ENCODE data around the gene AARS1.
"Not testable (repeated sequence)": the region's sequence is repeated elsewhere in the genome, so short reads cannot be mapped to it uniquely, and the experiment has no call there.

AARS1 gene

DNA sequence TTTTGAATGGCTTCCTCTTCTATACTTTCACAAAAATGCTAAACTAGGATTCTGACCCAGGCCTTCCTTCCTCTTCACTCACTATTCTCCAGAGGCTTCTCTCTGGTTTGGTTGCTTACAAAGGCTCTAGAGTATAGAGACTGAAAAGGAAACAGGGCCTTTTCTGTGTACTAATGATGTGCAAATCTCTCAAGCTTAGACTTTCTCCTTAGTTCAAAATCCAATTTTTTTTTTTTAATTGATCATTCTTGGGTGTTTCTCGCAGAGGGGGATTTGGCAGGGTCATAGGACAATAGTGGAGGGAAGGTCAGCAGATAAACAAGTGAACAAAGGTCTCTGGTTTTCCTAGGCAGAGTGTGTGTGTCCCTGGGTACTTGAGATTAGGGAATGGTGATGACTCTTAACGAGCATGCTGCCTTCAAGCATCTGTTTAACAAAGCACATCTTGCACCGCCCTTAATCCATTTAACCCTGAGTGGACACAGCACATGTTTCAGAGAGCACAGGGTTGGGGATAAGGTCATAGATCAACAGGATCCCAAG is 65.3 kb downstream of the AARS1 start:
- DNase-seq = not testable (repeated sequence)

DNA sequence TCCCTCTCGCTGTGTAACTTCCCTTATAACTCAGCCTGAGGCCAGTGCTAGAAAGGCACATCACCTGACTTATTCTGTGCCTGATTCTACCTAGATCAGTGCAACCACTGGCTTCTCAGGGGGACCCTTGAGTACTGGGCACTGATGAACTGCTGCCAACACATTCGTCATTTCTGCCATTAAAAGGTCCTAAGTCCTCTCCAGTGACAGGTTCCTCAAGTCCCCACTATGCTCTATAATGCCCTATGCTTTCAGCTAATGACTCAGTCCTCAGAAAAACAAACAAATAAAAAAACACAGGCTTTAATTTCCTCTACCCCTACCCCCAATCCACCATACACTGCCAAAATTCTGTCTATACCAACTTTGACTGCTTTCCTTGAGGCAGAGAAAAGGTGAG is 66.1 kb downstream of the AARS1 start:
- not testable (repeated sequence) for DNase-seq

DNA sequence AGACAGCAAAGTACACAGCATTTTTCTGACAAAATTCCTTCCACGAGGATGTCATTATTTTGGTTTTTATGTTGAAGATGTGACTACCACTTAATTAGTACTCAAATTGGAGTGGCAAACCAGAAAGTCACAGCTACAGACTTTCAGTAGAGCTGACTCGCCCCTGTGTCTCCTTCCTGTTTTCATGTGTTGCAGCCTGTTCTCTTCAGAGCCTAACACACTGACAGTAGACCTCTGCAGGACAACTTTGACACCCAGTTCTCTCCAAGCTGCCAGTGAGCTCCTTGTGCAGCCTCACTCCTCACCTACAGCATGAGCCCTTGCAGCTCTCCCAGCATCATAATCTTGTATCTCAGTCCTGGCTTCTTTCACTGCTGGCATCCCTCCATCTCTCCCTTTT is 66.7 kb downstream of the AARS1 start:
- DNase-seq = not testable (repeated sequence)

DNA sequence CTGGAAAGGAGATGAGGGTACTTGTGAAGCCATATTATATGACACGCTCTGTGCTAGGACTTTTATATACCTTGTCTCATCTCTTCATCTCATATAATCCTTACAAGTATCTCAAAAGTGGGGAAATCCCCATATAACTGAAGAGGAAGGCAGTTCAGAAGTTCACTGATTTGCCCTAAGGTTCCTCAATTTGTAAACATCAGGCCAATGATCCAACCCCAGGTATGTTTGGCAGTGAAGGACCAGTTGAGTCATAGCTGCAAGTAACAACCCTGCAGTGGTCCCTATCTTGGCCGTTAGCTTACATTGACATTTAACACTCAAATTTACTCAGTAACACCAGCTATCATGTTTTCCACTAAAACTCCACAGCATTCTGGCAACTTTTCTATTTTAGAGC is 70.7 kb downstream of the AARS1 start:
- DNase-seq = not testable (repeated sequence)

DNA sequence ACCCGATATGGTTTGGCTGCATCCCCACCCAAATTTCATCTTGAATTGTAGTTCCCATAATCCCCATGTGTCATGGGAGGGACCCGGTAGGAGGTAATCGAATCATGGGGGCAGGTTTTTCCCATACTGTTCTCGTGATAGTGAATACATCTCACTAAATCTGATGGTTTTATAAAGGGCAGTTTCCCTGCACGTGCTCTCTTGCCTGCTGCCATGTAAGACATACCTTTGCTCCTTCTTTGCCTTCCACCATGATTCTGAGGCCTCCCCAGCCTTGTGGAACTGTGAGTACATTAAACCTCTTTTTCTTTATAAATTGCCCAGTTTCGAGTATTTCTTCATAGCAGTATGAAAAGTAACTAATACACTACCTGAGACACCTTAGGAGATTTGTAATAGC is 82.9 kb downstream of the AARS1 start:
- DNase-seq = not testable (repeated sequence)

DNA sequence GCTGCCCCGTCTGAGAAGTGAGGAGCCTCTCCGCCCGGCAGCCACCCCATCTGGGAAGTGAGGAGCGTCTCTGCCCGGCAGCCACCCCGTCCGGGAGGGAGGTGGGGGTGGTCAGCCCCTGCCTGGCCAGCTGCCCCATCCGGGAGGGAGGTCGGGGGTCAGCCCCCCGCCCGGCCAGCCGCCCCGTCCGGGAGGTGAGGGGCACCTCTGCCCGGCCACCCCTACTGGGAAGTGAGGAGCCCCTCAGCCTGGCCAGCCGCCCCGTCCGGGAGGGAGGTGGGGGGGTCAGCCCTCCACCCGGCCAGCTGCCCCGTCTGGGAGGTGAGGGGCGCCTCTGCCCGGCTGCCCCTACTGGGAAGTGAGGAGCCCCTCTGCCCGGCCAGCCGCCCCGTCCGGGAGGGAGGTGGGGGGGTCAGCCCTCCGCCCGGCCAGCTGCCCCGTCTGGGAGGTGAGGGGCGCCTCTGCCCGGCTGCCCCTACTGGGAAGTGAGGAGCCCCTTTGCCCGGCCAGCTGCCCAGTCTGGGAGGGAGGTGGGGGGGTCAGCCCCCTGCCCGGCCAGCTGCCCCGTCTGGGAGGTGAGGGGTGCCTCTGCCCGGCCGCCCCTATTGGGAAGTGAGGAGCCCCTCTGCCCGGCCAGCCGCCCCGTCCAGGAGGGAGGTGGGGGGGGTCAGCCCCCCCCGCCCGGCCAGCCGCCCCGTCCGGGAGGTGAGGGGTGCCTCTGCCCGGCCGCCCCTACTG is 84.5 kb downstream of the AARS1 start:
- not testable (repeated sequence) for DNase-seq

DNA sequence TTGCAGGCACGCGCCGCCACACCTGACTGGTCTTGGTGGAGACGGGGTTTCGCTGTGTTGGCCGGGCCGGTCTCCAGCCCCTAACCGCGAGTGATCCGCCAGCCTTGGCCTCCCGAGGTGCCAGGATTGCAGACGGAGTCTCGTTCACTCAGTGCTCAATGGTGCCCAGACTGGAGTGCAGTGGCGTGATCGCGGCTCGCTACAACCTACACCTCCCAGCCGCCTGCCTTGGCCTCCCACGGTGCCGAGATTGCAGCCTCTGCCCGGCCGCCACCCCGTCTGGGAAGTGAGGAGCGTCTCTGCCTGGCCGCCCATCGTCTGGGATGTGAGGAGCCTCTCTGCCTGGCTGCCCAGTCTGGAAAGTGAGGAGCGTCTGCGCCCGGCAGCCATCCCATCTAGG is 85.3 kb downstream of the AARS1 start:
- DNase-seq = not testable (repeated sequence)

DNA sequence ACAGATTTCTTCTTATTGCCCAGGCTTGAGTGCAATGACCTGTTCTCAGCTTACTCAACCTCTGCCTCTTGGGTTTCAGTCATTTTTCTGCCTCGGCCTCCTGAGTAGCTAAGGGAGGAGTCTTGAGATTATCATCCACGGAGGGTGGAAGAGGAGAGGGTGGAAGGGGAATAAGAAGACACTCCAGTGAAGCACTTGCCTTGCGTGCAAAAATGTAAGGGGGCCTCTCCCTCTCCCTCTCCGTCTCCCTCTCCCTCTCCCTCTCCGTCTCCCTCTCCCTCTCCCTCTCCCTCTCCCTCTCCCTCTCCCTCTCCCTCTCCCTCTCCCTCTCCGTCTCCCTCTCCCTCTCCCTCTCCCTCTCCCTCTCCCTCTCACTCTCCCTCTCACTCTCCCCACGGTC is 85.8 kb downstream of the AARS1 start:
- DNase-seq = not testable (repeated sequence)

Measured in CD4-positive, alpha-beta T cell treated with Interleukin-15 for 1 hour (primary cell).